Progenitor cell of endocrine pancreas (in vitro differentiated cells): Measurements from ENCODE around the gene KRTAP10-6. TPM values are rescaled to one million over a fixed set of nuclear protein-coding genes. Genes with fewer than 3 reads are reported as not detected.

ENCODE experiments used
- DNase-seq: peaks from one replicate; pipeline ENCODE4 v3.0.0; 2021; ENCODE audit warnings: low spot score; ENCODE audit not compliant: unreplicated experiment
- H3K27ac Mint-ChIP-seq: 2 replicates; pipeline ENCODE4 v1.8.0; 2021; ENCODE audit warnings: mild to moderate bottlenecking, moderate library complexity, mixed read lengths
- H3K27me3 Mint-ChIP-seq: 2 replicates; pipeline ENCODE4 v1.8.0; 2021; ENCODE audit warnings: mixed read lengths
- H3K36me3 Mint-ChIP-seq: 2 replicates; pipeline ENCODE4 v1.8.0; 2022; ENCODE audit warnings: mixed read lengths; ENCODE audit not compliant: insufficient read depth
- H3K4me1 Mint-ChIP-seq: 2 replicates; pipeline ENCODE4 v1.8.0; 2021; ENCODE audit warnings: low read depth, mixed read lengths
- H3K4me3 Mint-ChIP-seq: 2 replicates; pipeline ENCODE4 v1.8.0; 2021; ENCODE audit warnings: low read depth, mild to moderate bottlenecking, moderate library complexity, mixed read lengths
- H3K9me3 Mint-ChIP-seq: 2 replicates; pipeline ENCODE4 v1.8.0; 2021; ENCODE audit warnings: low read depth, mixed read lengths
- CTCF ChIP-seq: fragments of 200-600 bp; sonication (generic); IDR thresholded peaks from one replicate; pipeline ENCODE4 v1.5.0; 2021; ENCODE audit warnings: antibody characterized with exemption, mild to moderate bottlenecking; ENCODE audit not compliant: unreplicated experiment
- total RNA-seq: library from RNA; stranded (reverse); gene quantifications from 2 replicates; pipeline ENCODE4 v1.2.1, GENCODE V29; 2021

KRTAP10-6 gene
- total RNA-seq, 1 donor from 2014 or later, result not detected

GRCh38 chr21:44556879-44557278 lies 35.4 kb downstream of the KRTAP10-6 start:
- Mint-ChIP-seq H3K27ac (no peak overlapping the region), H3K4me1 (peaks cover 3% of the 10 kb centered on the region), H3K36me3 (no peaks in the 10 kb centered on the region), H3K9me3 (peaks cover 6% of the 10 kb centered on the region), H3K27me3 (peaks cover 18% of the 10 kb centered on the region), H3K4me3 (no peak overlapping the region)
- no peak for TF ChIP-seq CTCF
- DNase-seq, result peak; percentile 6

GRCh38 chr21:44555200-44555875 lies 37.0 kb downstream of the KRTAP10-6 start:
- no peak overlapping the region for H3K27ac Mint-ChIP-seq
- peaks cover 18% of the 10 kb centered on the region for H3K27me3 Mint-ChIP-seq
- H3K4me1 Mint-ChIP-seq, result peaks cover 4% of the 10 kb centered on the region
- H3K4me3 Mint-ChIP-seq, result no peak overlapping the region
- DNase-seq, result peak; percentile 7
- no peaks in the 10 kb centered on the region for H3K36me3 Mint-ChIP-seq
- peaks cover under 1% of the 10 kb centered on the region for H3K9me3 Mint-ChIP-seq
- TF ChIP-seq CTCF, result no peak

- peaks cover 12% of the 10 kb centered on the region for H3K27me3 Mint-ChIP-seq
- no peak overlapping the region for H3K27ac Mint-ChIP-seq
- DNase-seq, result no peak
- no peaks in the 10 kb centered on the region for H3K36me3 Mint-ChIP-seq
- H3K4me3 Mint-ChIP-seq, result no peak overlapping the region
- H3K4me1 Mint-ChIP-seq, result peaks cover 18% of the 10 kb centered on the region
- TF ChIP-seq CTCF, result no peak
- peaks cover 1% of the 10 kb centered on the region for H3K9me3 Mint-ChIP-seq
Observed at GRCh38 chr21:44552681-44553080, 39.6 kb downstream of the KRTAP10-6 start.

GRCh38 chr21:44552136-44552535 lies 40.2 kb downstream of the KRTAP10-6 start:
- no peak overlapping the region for H3K4me3 Mint-ChIP-seq
- TF ChIP-seq CTCF, result no peak
- H3K4me1 Mint-ChIP-seq, result peaks cover 16% of the 10 kb centered on the region
- peak; percentile 8 for DNase-seq
- H3K27ac Mint-ChIP-seq, result no peak overlapping the region
- peaks cover under 1% of the 10 kb centered on the region for H3K36me3 Mint-ChIP-seq
- H3K9me3 Mint-ChIP-seq, result peaks cover 7% of the 10 kb centered on the region
- peaks cover 10% of the 10 kb centered on the region for H3K27me3 Mint-ChIP-seq

GRCh38 chr21:44551340-44551961 lies 40.9 kb downstream of the KRTAP10-6 start, which contains the start of gene KRTAP10-2:
TSS of gene KRTAP10-2 (minus strand) at chr21:44551505. CDS start at chr21:44551458, 47 bp downstream.
- no peak within 1 kb of the TSS for H3K4me3 Mint-ChIP-seq
- peak; percentile 8 for DNase-seq
- H3K4me1 Mint-ChIP-seq, result peaks cover 16% of the 10 kb centered on the region
- TF ChIP-seq CTCF, result no peak
- peaks cover 10% of the 10 kb centered on the region for H3K27me3 Mint-ChIP-seq
- peaks cover 13% of the 10 kb centered on the region for H3K9me3 Mint-ChIP-seq
- H3K27ac Mint-ChIP-seq, result peak within 1 kb of the TSS; percentile 82
- peaks cover 4% of the 10 kb centered on the region for H3K36me3 Mint-ChIP-seq
